ENCODE measurements around the gene SPOCK1.

SPOCK1 gene

DNA sequence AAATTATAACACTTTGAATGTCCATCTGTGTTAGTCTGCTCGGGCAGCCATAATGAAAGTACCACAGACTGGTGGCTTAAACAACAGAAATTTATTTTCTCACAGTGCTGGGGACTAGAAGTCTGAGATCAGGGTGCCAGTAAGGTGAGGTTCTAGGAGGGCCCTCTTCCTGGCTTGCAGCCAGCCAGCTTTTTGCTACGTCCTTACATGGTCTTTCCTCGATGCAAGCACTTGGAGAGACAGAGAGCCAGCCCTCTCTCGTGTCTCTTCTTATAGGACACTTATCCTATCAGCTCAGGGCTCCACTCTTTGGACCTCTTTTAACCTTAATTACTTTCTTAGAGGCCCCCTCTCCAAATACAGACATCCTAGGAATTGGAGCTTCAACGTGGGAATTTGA is 351.8 kb downstream of the SPOCK1 start:
- no peaks in the 10 kb centered on the region for H3K4me1 ChIP-seq (ENCODE audit: control insufficient read depth in 1 of 2, insufficient read depth in 2 of 2, low read length in 2 of 2)
- H3K27me3 ChIP-seq (ENCODE audit: control insufficient read depth in 1 of 2, insufficient read depth in 2 of 2, low read length in 2 of 2) = no peaks in the 10 kb centered on the region
- H3K27ac ChIP-seq (ENCODE audit: low read depth, low read length) = no peak overlapping the region
- H3K9me3 ChIP-seq (ENCODE audit: control insufficient read depth in 1 of 2, low read length in 2 of 2) = no peaks in the 10 kb centered on the region
- no peak overlapping the region for H3K9ac ChIP-seq (ENCODE audit: low read depth in 1 of 2, low read length in 2 of 2)
- H3K4me3 ChIP-seq (ENCODE audit: low read depth in 1 of 2, low read length in 2 of 2) = no peak overlapping the region
- H3K36me3 ChIP-seq (ENCODE audit: control insufficient read depth in 1 of 2, insufficient read depth in 2 of 2, low read length in 2 of 2) = no peaks in the 10 kb centered on the region

DNA sequence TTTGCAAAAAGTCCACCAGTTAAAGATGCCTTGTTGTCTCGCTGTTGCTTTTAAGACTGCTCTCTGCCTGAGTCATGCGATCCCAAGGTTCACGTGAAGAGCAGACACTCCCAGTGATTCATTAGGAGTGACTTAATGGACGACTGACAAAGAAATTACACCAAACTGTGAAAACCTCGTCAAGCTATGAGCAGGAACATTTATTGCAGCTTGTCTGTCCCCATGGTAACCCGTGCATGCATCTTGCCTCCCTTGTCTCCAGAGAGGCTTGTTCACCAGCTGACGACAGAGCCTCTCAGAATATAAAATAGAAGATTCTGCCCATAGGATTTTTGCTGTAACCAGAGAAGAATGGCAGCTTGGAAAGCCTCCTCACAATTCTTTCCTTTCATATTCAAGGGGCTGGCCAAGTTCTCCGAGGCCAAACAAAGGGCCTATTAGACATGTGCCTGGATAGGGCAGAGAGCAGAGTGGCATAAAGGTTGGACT is 352.7 kb downstream of the SPOCK1 start:
- Histone ChIP-seq H3K9me3 (ENCODE audit: control insufficient read depth in 1 of 2, low read length in 2 of 2) (no peaks in the 10 kb centered on the region), H3K36me3 (ENCODE audit: control insufficient read depth in 1 of 2, insufficient read depth in 2 of 2, low read length in 2 of 2) (no peaks in the 10 kb centered on the region), H3K9ac (ENCODE audit: low read depth in 1 of 2, low read length in 2 of 2) (no peak overlapping the region), H3K27me3 (ENCODE audit: control insufficient read depth in 1 of 2, insufficient read depth in 2 of 2, low read length in 2 of 2) (no peaks in the 10 kb centered on the region), H3K4me3 (ENCODE audit: low read depth in 1 of 2, low read length in 2 of 2) (no peak overlapping the region), H3K27ac (ENCODE audit: low read depth, low read length) (no peak overlapping the region), H3K4me1 (ENCODE audit: control insufficient read depth in 1 of 2, insufficient read depth in 2 of 2, low read length in 2 of 2) (no peaks in the 10 kb centered on the region)

DNA sequence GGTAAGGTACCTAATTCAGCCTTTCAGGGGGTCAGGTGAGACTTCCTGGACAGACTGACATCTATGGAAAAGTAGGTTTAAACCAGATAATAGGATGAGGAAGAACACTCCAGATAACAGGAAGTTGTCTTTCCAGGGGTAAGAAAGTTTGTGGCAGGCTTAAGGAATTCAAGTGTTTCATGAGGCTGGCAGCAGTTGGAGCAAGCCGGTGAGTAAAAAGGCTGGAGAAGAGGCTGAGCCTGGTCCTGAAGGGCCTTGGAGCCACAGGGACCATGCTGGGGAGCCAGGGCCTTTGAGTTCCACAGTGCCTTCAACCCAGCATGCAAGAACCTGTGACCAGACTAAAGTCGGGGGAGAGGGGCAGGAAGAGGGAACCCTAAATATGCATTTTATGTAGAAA is 353.4 kb downstream of the SPOCK1 start:
- Histone ChIP-seq H3K4me1 (ENCODE audit: control insufficient read depth in 1 of 2, insufficient read depth in 2 of 2, low read length in 2 of 2) (no peaks in the 10 kb centered on the region), H3K9me3 (ENCODE audit: control insufficient read depth in 1 of 2, low read length in 2 of 2) (no peaks in the 10 kb centered on the region), H3K4me3 (ENCODE audit: low read depth in 1 of 2, low read length in 2 of 2) (no peak overlapping the region), H3K9ac (ENCODE audit: low read depth in 1 of 2, low read length in 2 of 2) (no peak overlapping the region), H3K27me3 (ENCODE audit: control insufficient read depth in 1 of 2, insufficient read depth in 2 of 2, low read length in 2 of 2) (no peaks in the 10 kb centered on the region), H3K27ac (ENCODE audit: low read depth, low read length) (no peak overlapping the region), H3K36me3 (ENCODE audit: control insufficient read depth in 1 of 2, insufficient read depth in 2 of 2, low read length in 2 of 2) (no peaks in the 10 kb centered on the region)

DNA sequence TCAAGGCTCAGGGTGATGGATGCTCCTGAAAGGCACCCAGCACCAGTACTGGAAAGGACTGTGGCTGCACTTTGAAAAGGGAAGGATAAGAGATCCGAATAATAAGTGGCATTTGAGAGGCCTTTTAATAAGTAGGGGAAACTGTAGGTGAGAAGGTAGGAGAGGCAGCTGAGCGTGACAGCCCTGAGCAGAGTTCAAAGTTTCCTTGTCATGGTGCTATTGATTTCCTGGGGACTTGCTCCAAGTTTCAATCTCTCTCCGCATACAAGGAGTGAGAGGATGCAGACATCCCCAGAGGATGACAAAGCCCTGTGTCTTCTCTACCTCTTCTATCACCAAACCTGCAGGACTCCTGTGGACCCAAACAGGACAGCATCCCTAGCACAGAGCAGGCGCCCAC is 354.5 kb downstream of the SPOCK1 start:
- no peaks in the 10 kb centered on the region for H3K4me1 ChIP-seq (ENCODE audit: control insufficient read depth in 1 of 2, insufficient read depth in 2 of 2, low read length in 2 of 2)
- no peaks in the 10 kb centered on the region for H3K36me3 ChIP-seq (ENCODE audit: control insufficient read depth in 1 of 2, insufficient read depth in 2 of 2, low read length in 2 of 2)
- no peaks in the 10 kb centered on the region for H3K9me3 ChIP-seq (ENCODE audit: control insufficient read depth in 1 of 2, low read length in 2 of 2)
- H3K4me3 ChIP-seq (ENCODE audit: low read depth in 1 of 2, low read length in 2 of 2) = no peak overlapping the region
- H3K27ac ChIP-seq (ENCODE audit: low read depth, low read length) = no peak overlapping the region
- no peaks in the 10 kb centered on the region for H3K27me3 ChIP-seq (ENCODE audit: control insufficient read depth in 1 of 2, insufficient read depth in 2 of 2, low read length in 2 of 2)
- H3K9ac ChIP-seq (ENCODE audit: low read depth in 1 of 2, low read length in 2 of 2) = no peak overlapping the region

DNA sequence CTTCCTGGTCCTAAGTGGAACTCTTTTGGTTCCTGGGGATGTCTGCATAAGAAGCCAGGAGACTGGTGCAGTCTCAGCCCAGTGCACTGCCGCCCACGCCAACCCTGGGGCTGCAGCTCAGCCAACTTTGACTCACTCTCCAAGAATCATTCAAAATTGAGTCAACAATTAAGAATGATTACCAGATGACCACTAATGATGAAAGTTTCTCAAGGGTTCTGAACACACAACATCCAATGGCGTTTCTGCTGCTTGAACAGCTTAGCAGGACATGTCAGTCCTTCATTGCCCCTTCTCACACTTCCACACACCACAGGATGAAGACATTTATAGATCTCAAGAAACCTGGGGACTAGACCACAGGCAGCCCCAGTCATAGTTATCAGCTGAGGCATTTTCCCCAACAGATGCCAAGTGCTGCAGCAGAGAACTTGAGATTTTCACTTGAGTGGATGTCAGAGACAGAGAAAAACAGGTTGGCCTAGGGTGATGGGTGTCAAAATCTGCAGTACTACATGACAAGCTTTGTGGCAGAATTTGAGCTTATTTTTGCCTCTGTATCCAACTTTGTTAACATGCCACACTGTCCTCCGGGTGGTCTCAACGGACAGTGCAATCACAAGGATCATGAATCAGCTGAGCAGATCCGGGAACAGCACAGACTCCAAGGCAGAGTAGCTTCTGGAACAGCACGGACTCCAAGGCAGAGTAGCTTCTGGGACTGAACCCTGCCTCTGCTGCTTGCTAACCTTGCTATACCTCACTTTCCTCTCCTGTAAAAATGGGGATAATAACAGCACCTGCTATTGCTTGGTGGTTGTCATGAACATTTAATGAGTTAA is 356.1 kb downstream of the SPOCK1 start:
- no peaks in the 10 kb centered on the region for H3K36me3 ChIP-seq (ENCODE audit: control insufficient read depth in 1 of 2, insufficient read depth in 2 of 2, low read length in 2 of 2)
- H3K4me1 ChIP-seq (ENCODE audit: control insufficient read depth in 1 of 2, insufficient read depth in 2 of 2, low read length in 2 of 2) = no peaks in the 10 kb centered on the region
- no peaks in the 10 kb centered on the region for H3K27me3 ChIP-seq (ENCODE audit: control insufficient read depth in 1 of 2, insufficient read depth in 2 of 2, low read length in 2 of 2)
- H3K4me3 ChIP-seq (ENCODE audit: low read depth in 1 of 2, low read length in 2 of 2) = no peak overlapping the region
- no peaks in the 10 kb centered on the region for H3K9me3 ChIP-seq (ENCODE audit: control insufficient read depth in 1 of 2, low read length in 2 of 2)
- H3K27ac ChIP-seq (ENCODE audit: low read depth, low read length) = no peak overlapping the region
- no peak overlapping the region for H3K9ac ChIP-seq (ENCODE audit: low read depth in 1 of 2, low read length in 2 of 2)

- Histone ChIP-seq H3K4me1 (ENCODE audit: control insufficient read depth in 1 of 2, insufficient read depth in 2 of 2, low read length in 2 of 2) (no peaks in the 10 kb centered on the region), H3K27ac (ENCODE audit: low read depth, low read length) (no peak overlapping the region), H3K36me3 (ENCODE audit: control insufficient read depth in 1 of 2, insufficient read depth in 2 of 2, low read length in 2 of 2) (no peaks in the 10 kb centered on the region), H3K27me3 (ENCODE audit: control insufficient read depth in 1 of 2, insufficient read depth in 2 of 2, low read length in 2 of 2) (no peaks in the 10 kb centered on the region), H3K4me3 (ENCODE audit: low read depth in 1 of 2, low read length in 2 of 2) (no peak overlapping the region), H3K9me3 (ENCODE audit: control insufficient read depth in 1 of 2, low read length in 2 of 2) (no peaks in the 10 kb centered on the region), H3K9ac (ENCODE audit: low read depth in 1 of 2, low read length in 2 of 2) (no peak overlapping the region)
Observed at GRCh38 chr5:137142346-137142745, 356.8 kb downstream of the SPOCK1 start.

DNA sequence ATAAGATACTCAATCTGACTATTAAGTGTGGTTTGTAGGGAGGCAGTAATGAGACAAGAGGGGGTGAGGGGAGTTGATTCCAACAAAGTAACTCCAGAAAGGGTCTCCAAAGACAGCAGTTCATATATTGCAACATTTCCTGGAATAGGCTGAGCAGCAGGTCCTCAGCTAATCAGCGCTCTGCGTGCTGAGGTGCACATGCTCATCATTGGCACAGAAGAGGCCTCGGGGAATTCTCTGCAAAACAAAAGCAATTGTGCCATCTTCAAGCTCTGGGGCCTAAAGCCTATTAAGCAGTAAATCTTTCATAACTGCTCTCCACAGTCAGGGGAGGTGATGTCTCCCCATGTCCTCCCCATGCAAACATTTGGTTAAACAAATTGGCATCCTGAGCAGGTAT is 357.3 kb downstream of the SPOCK1 start:
- H3K27me3 ChIP-seq (ENCODE audit: control insufficient read depth in 1 of 2, insufficient read depth in 2 of 2, low read length in 2 of 2) = no peaks in the 10 kb centered on the region
- no peak overlapping the region for H3K9ac ChIP-seq (ENCODE audit: low read depth in 1 of 2, low read length in 2 of 2)
- H3K4me1 ChIP-seq (ENCODE audit: control insufficient read depth in 1 of 2, insufficient read depth in 2 of 2, low read length in 2 of 2) = no peaks in the 10 kb centered on the region
- no peaks in the 10 kb centered on the region for H3K36me3 ChIP-seq (ENCODE audit: control insufficient read depth in 1 of 2, insufficient read depth in 2 of 2, low read length in 2 of 2)
- no peaks in the 10 kb centered on the region for H3K9me3 ChIP-seq (ENCODE audit: control insufficient read depth in 1 of 2, low read length in 2 of 2)
- no peak overlapping the region for H3K27ac ChIP-seq (ENCODE audit: low read depth, low read length)
- no peak overlapping the region for H3K4me3 ChIP-seq (ENCODE audit: low read depth in 1 of 2, low read length in 2 of 2)

GRCh38 chr5:137136991-137137632 is 362.0 kb downstream of the SPOCK1 start:
- H3K9me3 ChIP-seq (ENCODE audit: control insufficient read depth in 1 of 2, low read length in 2 of 2) = no peaks in the 10 kb centered on the region
- H3K4me1 ChIP-seq (ENCODE audit: control insufficient read depth in 1 of 2, insufficient read depth in 2 of 2, low read length in 2 of 2) = no peaks in the 10 kb centered on the region
- H3K27ac ChIP-seq (ENCODE audit: low read depth, low read length) = no peak overlapping the region

GRCh38 chr5:137134920-137135532 is 364.1 kb downstream of the SPOCK1 start:
- Histone ChIP-seq H3K9me3 (ENCODE audit: control insufficient read depth in 1 of 2, low read length in 2 of 2) (no peaks in the 10 kb centered on the region), H3K27me3 (ENCODE audit: control insufficient read depth in 1 of 2, insufficient read depth in 2 of 2, low read length in 2 of 2) (no peaks in the 10 kb centered on the region), H3K27ac (ENCODE audit: low read depth, low read length) (no peak overlapping the region), H3K4me1 (ENCODE audit: control insufficient read depth in 1 of 2, insufficient read depth in 2 of 2, low read length in 2 of 2) (no peaks in the 10 kb centered on the region), H3K9ac (ENCODE audit: low read depth in 1 of 2, low read length in 2 of 2) (no peak overlapping the region), H3K36me3 (ENCODE audit: control insufficient read depth in 1 of 2, insufficient read depth in 2 of 2, low read length in 2 of 2) (no peaks in the 10 kb centered on the region), H3K4me3 (ENCODE audit: low read depth in 1 of 2, low read length in 2 of 2) (no peak overlapping the region)

More at GRCh38 chr5:137136991-137137632, 362.0 kb downstream of the SPOCK1 start:
- Histone ChIP-seq H3K4me3 (ENCODE audit: low read depth in 1 of 2, low read length in 2 of 2) (no peak overlapping the region), H3K9ac (ENCODE audit: low read depth in 1 of 2, low read length in 2 of 2) (no peak overlapping the region), H3K36me3 (ENCODE audit: control insufficient read depth in 1 of 2, insufficient read depth in 2 of 2, low read length in 2 of 2) (no peaks in the 10 kb centered on the region), H3K27me3 (ENCODE audit: control insufficient read depth in 1 of 2, insufficient read depth in 2 of 2, low read length in 2 of 2) (no peaks in the 10 kb centered on the region)

All from duodenal mucosa (tissue), 2 donors.